GM12873 (cell line): ENCODE data around the gene MED26.

Experiments
- CTCF ChIP-seq: IDR thresholded peaks from 2 replicates; pipeline ENCODE4 v1.5.1; 2012; ENCODE audit warnings: low read depth, mild to moderate bottlenecking, moderate library complexity, low read length, control low read depth; ENCODE audit not compliant: insufficient read depth; ENCODE audit errors: missing control alignments

Gene MED26

GRCh38 chr19:16600824-16601223, 27.2 kb downstream of the MED26 start:
- no peak for TF ChIP-seq CTCF

GRCh38 chr19:16599655-16600346, 28.2 kb downstream of the MED26 start:
- TF ChIP-seq CTCF: no peak

- TF ChIP-seq CTCF: no peak
These were observed 29.2 kb downstream of the MED26 start for GRCh38 chr19:16598848-16599247.

- no peak for TF ChIP-seq CTCF
These were observed 31.6 kb downstream of the MED26 start for GRCh38 chr19:16596399-16596798.

GRCh38 chr19:16595097-16595496, 32.9 kb downstream of the MED26 start:
- TF ChIP-seq CTCF: no peak

GRCh38 chr19:16594681-16595091, 33.3 kb downstream of the MED26 start:
- no peak for TF ChIP-seq CTCF

GRCh38 chr19:16594131-16594586, 33.8 kb downstream of the MED26 start:
- TF ChIP-seq CTCF: no peak
